ENCODE results near the gene ZNHIT1.

The ZNHIT1 gene

GRCh38 chr7:101244375-101245146 lies 26.6 kb downstream of the ZNHIT1 start, which contains the start of gene FIS1:
TSS of gene FIS1 (minus strand) at chr7:101245081. CDS start at chr7:101245004, 77 bp downstream.
- TF ChIP-seq ARNT (IDR thresholded peaks at IDR 0.05) (no peak), ELF4 (IDR thresholded peaks at IDR 0.05) (peak; percentile 58), CTBP1 (IDR thresholded peaks at IDR 0.05; ENCODE audit: borderline replicate concordance) (no peak), NFRKB (IDR thresholded peaks at IDR 0.05) (no peak), FOXK2 (IDR thresholded peaks at IDR 0.05) (no peak; the same call in 1 of the 2 replicates), PKNOX1 (IDR thresholded peaks at IDR 0.05) (no peak), HDGF (IDR thresholded peaks at IDR 0.05; ENCODE audit: borderline replicate concordance) (no peak), SP1 (IDR thresholded peaks at IDR 0.05) (no peak), FOXM1 (IDR thresholded peaks at IDR 0.05; ENCODE audit: borderline replicate concordance) (no peak), BHLHE40 (IDR thresholded peaks at IDR 0.05; ENCODE audit: borderline replicate concordance) (no peak), ZNF384 (IDR thresholded peaks at IDR 0.05) (no peak), SUZ12 (IDR thresholded peaks at IDR 0.05) (no peak), LEF1 (IDR thresholded peaks at IDR 0.05; ENCODE audit: borderline replicate concordance) (no peak), FOXA1 (IDR thresholded peaks at IDR 0.05) (no peak), L3MBTL2 (conservative IDR thresholded peaks at IDR 0.05) (peak; percentile 83), TARDBP (IDR thresholded peaks at IDR 0.05) (no peak)
- ChIA-PET CTCF (interaction anchor here (0.5 to 2.5 kb wide), 10 partner anchors 25 to 162 kb away, joined by 3 to 12 read pairs (median 4); partner anchors contain the start of genes PLOD3 and ZNHIT1), POLR2A (interaction anchor here (0.8 to 4.5 kb wide), 14 partner anchors 7 to 369 kb away, joined by 3 to 38 read pairs (median 5); partner anchors contain the start of genes IFT22, PLOD3 and ZNHIT1)
- peak; percentile 83 for DNase-seq (ENCODE audit: extremely low spot score)

GRCh38 chr7:101245147-101245668 lies 27.2 kb downstream of the ZNHIT1 start:
- TF ChIP-seq FOXA1 (IDR thresholded peaks at IDR 0.05) = no peak
- TF ChIP-seq FOXK2 (IDR thresholded peaks at IDR 0.05) = no peak
- no peak for TF ChIP-seq TARDBP (IDR thresholded peaks at IDR 0.05)
- TF ChIP-seq PKNOX1 (IDR thresholded peaks at IDR 0.05) = no peak
- TF ChIP-seq BHLHE40 (IDR thresholded peaks at IDR 0.05; ENCODE audit: borderline replicate concordance) = no peak
- no peak for TF ChIP-seq NFRKB (IDR thresholded peaks at IDR 0.05)
- POLR2A ChIA-PET = interaction anchor here (0.7 to 4.5 kb wide), 7 partner anchors 9 to 107 kb away, joined by 4 to 38 read pairs (median 7); partner anchors contain the start of genes PLOD3 and ZNHIT1
- DNase-seq (ENCODE audit: extremely low spot score) = peak; percentile 93
- CTCF ChIA-PET = interaction anchor here (0.7 to 2.5 kb wide), 4 partner anchors 20 to 101 kb away, joined by 3 to 12 read pairs (median 8); no protein-coding TSS in a partner anchor

GRCh38 chr7:101248276-101248675 lies 30.3 kb downstream of the ZNHIT1 start:
- CTCF ChIA-PET = no interaction called here
- POLR2A ChIA-PET = no interaction called here
- no peak for DNase-seq (ENCODE audit: extremely low spot score)
- no peak for TF ChIP-seq LEF1 (IDR thresholded peaks at IDR 0.05; ENCODE audit: borderline replicate concordance)
- TF ChIP-seq FOXM1 (IDR thresholded peaks at IDR 0.05; ENCODE audit: borderline replicate concordance) = no peak
- no peak for TF ChIP-seq L3MBTL2 (conservative IDR thresholded peaks at IDR 0.05)
- no peak for TF ChIP-seq PKNOX1 (IDR thresholded peaks at IDR 0.05)
- no peak for TF ChIP-seq CTBP1 (IDR thresholded peaks at IDR 0.05; ENCODE audit: borderline replicate concordance)
- TF ChIP-seq FOXA1 (IDR thresholded peaks at IDR 0.05) = no peak
- no peak for TF ChIP-seq NFRKB (IDR thresholded peaks at IDR 0.05)
- TF ChIP-seq ZNF384 (IDR thresholded peaks at IDR 0.05) = no peak
- TF ChIP-seq HDGF (IDR thresholded peaks at IDR 0.05; ENCODE audit: borderline replicate concordance) = no peak
- TF ChIP-seq ARNT (IDR thresholded peaks at IDR 0.05) = no peak
- no peak for TF ChIP-seq SUZ12 (IDR thresholded peaks at IDR 0.05)
- TF ChIP-seq SP1 (IDR thresholded peaks at IDR 0.05) = no peak
- no peak for TF ChIP-seq BHLHE40 (IDR thresholded peaks at IDR 0.05; ENCODE audit: borderline replicate concordance)
- no peak for TF ChIP-seq ELF4 (IDR thresholded peaks at IDR 0.05)
- no peak for TF ChIP-seq FOXK2 (IDR thresholded peaks at IDR 0.05)
- no peak for TF ChIP-seq TARDBP (IDR thresholded peaks at IDR 0.05)

- ChIA-PET CTCF (no interaction called here), POLR2A (no interaction called here)
- TF ChIP-seq TARDBP (IDR thresholded peaks at IDR 0.05) = no peak
- no peak for TF ChIP-seq BHLHE40 (IDR thresholded peaks at IDR 0.05; ENCODE audit: borderline replicate concordance)
- TF ChIP-seq FOXK2 (IDR thresholded peaks at IDR 0.05) = no peak
- TF ChIP-seq L3MBTL2 (conservative IDR thresholded peaks at IDR 0.05) = no peak
- TF ChIP-seq SUZ12 (IDR thresholded peaks at IDR 0.05) = no peak
- TF ChIP-seq FOXM1 (IDR thresholded peaks at IDR 0.05; ENCODE audit: borderline replicate concordance) = no peak
- no peak for TF ChIP-seq CTBP1 (IDR thresholded peaks at IDR 0.05; ENCODE audit: borderline replicate concordance)
- TF ChIP-seq SP1 (IDR thresholded peaks at IDR 0.05) = no peak
- no peak for TF ChIP-seq LEF1 (IDR thresholded peaks at IDR 0.05; ENCODE audit: borderline replicate concordance)
- TF ChIP-seq HDGF (IDR thresholded peaks at IDR 0.05; ENCODE audit: borderline replicate concordance) = no peak
- no peak for TF ChIP-seq PKNOX1 (IDR thresholded peaks at IDR 0.05)
- TF ChIP-seq ZNF384 (IDR thresholded peaks at IDR 0.05) = no peak
- no peak for TF ChIP-seq ELF4 (IDR thresholded peaks at IDR 0.05)
- TF ChIP-seq NFRKB (IDR thresholded peaks at IDR 0.05) = no peak
- DNase-seq (ENCODE audit: extremely low spot score) = no peak
Observed at GRCh38 chr7:101250324-101250723, 32.4 kb downstream of the ZNHIT1 start.

Measured in HEK293T (cell line).